ENCODE data around the gene USP35. TPM values are rescaled to one million over a fixed set of nuclear protein-coding genes. Genes with fewer than 3 reads are reported as not detected.

USP35 gene
- polyA plus RNA-seq, 3 donors: 4.2 to 6.3 (median 5.9) TPM

DNA sequence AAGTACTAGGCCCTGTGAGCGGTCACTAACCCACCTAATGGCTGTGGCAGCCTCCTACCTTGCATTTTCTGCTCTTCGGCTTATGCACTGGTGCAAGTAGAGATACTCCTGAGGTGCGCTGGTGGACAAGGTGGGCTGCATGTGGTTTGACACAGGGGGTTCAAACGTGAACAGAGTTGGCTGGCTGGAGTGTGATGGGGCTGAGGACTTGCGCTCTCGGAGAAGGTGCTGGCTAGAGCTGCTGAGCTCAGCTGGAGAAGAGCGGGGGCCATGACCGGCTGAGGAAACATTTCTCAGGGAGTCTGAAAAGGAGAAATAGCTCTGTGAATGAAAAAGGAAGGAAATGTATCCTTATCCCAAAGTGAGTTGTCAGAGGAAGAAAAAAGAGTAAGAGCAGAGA is 61.4 kb downstream of the USP35 start:
- DNase-seq (ENCODE audit: extremely low read depth in 1 of 11, low read depth in 9 of 11, low spot score in 4 of 11): no peak

DNA sequence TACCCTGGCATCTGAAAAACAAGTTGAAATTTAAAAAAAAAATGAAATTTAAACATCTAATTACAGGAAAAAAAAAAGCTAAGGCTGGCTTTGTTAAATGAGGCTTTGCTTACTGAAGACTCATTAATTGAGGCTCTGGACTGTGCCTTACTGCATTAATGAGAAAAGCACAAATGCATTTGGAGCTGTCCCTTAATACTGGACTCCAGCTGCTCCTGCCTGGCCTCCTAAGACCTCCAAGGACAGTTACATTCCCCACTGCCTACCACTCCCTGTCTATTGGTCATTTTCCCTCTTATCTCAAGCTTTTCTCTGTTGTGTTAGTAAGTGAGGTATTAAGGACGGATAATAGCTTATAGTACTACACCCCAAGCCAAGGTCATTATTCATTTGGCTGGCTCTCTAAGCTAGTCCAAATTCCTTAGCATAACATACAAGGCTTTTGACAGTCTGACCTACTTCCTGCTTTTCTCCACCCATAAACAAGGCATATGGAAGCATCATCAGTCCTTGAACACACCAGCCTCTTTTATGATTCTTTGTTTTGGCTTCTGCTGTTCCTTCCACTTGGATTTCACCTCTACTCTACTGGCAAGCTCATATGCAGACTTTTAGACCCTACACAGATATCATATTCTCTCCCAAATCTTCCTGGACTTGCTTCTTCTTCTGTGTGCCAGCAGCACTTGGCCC is 62.5 kb downstream of the USP35 start:
- no peak for DNase-seq (ENCODE audit: extremely low read depth in 1 of 11, low read depth in 9 of 11, low spot score in 4 of 11)

DNA sequence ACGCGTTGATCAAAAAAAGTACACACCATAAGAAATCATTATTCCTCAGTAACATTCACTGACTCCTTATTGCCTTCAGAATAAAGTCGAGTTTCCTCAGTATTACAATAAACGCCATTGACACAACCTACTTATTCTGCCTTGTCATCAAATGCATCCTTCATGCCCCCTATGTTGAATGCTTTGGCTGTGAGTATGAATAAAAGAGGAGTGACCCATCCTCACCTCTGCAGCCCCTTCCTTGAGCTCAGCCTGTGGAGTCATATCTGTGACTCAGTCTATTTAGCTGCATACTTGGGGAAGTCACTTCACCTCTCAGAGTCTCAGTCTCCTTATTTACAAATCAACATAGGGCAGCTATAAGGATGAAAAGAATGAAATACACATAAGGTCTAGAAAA is 65.1 kb downstream of the USP35 start:
- no peak for DNase-seq (ENCODE audit: extremely low read depth in 1 of 11, low read depth in 9 of 11, low spot score in 4 of 11)

DNA sequence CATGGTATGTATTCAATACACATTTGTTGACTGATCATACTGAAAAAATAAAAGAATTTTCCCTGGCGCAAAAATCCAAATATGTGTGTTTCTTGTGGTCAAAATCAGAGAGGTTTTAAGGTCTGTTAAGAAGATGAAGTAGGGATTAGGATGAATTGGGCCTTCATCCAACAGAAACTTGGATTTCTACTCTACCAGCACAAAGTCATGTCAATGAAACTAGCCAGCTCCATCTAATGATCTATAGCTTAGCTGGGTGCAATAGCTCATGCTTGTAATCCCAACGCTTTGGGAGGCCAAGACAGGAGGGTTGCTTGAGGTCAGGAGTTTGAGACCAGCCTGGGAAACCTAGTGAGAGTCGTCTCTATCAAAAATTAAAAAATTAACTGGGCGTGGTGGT is 65.5 kb downstream of the USP35 start:
- DNase-seq (ENCODE audit: extremely low read depth in 1 of 11, low read depth in 9 of 11, low spot score in 4 of 11): no peak

DNA sequence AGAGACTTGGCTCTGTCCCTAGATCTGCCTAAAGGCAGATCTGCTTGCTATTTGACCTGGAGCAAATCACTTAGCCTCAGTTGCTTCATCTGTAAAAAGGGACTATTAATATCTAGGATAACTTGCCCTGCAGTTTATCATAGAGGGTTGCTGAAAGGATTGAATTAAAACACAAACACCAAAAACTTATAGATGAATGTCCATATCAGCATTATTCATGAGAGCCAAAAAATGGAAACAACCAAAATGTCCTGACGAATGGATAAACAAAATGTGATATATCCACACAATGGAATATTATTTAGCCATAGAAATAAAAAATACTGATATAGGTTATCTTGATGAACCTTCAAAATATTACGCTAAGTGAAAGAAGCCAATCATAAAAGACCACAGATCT is 67.2 kb downstream of the USP35 start:
- no peak for DNase-seq (ENCODE audit: extremely low read depth in 1 of 11, low read depth in 9 of 11, low spot score in 4 of 11)

DNA sequence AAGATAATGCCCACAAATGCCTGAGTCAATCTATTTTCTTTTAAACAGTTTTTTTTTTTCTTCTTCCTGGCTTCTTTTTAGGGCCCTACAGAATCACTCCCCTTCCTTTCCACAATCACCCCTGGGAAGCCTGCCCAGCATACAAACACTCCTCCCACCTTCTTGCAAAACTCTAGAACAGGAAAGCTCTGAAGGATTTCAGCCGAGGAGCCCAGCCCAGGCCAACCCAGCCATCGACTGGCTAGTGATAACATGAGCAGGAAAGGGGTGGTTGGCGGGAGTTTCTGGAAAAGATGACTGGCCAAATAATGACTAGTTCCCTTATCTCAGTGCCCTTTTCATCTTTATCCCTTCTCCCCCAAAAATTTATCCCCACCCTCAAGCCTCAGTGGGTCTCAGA is 68.2 kb downstream of the USP35 start:
- no peak for DNase-seq (ENCODE audit: extremely low read depth in 1 of 11, low read depth in 9 of 11, low spot score in 4 of 11)

DNA sequence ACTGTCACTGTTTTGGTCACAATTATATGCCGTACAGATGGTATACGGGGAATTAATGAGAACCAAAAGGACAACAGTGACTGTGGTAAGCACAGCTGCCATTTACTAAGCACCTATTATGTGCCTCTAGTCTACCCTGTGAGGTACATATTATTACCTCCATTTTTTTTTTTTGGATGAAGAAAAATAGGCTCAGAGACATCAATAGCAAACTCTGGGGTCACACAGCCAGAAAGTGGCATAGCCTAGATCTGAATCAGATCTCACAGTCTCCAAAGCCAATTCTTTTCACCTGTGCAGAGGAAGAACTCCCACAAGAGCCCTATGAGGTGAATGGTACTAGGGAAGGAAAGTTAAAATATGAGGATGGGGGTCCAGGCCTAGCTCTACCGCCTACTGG is 68.9 kb downstream of the USP35 start:
- DNase-seq (ENCODE audit: extremely low read depth in 1 of 11, low read depth in 9 of 11, low spot score in 4 of 11): no peak

DNA sequence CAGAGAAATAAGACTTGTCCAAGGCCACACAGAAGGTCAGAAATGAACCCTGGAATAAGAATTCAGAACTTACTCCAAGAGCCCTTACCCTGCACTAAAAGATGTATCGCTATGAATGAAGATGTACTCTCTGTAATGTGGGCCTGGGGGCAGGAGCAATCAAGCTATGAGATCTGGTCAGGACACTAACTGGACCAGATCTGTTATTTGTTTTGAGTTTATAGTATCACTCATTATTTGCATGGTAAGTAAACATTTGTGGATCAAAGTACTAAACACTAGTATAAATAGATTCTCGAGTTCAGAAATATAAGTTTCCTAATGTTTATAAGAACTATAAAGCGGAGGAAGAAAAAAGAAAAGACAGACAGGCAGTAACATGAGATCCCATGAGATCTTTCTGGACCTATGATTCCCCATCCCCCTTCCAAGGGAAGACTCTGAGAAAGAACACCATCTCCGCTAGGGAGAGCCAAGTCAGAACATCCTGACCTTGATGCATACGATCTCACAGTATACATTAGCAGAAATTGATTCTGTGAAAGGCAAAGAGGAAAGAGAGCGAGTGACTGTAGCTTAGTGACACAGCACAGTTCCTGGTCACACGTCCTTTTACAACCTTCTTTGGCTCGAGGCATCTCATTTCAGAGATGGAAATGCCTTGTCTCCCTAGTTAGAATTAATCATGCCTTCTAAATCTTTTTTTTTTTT is 71.2 kb downstream of the USP35 start:
- DNase-seq (ENCODE audit: extremely low read depth in 1 of 11, low read depth in 9 of 11, low spot score in 4 of 11): no peak

DNA sequence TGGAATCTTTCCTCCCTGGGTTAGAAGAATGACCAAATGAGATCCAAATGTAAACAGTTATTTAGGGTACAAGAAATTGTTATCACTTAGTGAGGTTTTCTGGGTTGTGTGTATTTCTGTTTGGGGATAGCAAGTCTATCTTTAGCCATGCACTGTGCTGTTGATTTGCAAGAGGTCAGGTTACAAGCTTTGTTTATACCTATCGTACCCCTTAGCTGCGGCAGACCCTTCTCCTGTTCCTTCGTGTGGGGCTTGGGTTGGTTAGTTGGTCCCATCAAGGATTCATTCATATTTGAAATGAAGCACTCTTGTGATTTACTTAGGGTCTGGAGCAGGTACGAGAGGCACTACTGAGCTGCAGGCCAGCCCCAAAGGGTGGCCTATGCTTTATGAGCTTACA is 72.6 kb downstream of the USP35 start:
- no peak for DNase-seq (ENCODE audit: extremely low read depth in 1 of 11, low read depth in 9 of 11, low spot score in 4 of 11)

DNA sequence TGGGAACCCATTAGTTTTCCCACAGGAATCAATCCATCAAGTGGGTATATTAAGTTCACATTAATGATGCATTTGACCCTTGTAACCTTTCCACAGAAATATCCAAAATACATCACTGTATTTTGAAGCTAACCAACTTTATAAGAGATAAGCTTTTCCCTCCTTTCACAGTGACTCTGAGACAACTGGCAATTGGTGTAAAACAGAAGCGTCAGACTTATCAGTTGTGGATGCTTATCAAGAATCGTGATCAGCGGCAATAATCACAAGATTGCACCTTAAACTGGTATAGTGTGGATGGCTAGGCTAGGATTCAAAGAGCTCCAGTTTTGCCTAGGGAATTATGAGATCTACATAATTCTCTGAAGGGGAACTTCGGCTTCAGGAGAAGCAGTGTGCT is 73.1 kb downstream of the USP35 start:
- no peak for DNase-seq (ENCODE audit: extremely low read depth in 1 of 11, low read depth in 9 of 11, low spot score in 4 of 11)

DNA sequence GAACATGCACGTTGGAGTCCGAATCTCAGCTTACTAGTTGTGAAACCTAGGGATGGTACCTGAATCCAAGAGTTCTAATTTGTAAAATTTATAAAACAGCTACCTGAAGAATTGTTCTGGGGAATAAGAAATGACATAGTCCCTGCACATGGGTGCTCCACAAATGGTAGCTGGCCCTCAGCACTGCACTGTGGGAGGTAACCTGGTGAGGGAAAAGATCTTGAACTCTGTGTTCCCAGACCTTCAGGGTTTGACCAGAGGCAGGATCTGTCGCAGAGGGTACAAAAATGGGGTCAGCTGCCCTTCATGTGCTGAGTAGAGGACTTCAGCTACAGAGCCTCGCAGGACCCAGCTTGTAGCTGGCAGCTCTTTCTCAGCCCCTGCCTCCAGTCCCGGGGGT is 73.5 kb downstream of the USP35 start:
- no peak for DNase-seq (ENCODE audit: extremely low read depth in 1 of 11, low read depth in 9 of 11, low spot score in 4 of 11)

DNA sequence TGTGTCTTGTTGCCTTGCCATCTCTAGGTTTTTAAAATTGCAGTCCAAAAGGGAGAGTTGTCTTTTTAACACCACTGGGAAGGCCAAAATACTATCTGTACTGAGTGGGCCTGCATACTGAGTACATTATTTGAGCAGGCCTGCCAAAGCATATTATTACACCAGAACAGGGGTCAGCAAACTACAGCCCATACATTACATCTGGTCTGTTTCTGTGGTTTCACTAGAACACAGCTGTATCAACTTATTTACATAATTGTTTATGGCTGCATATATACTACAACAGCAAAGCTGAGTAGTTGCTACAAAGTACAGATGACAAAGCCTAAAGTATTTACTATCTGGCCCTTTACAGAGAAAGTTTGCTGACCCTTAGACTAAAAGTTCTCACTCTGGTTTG is 74.0 kb downstream of the USP35 start:
- DNase-seq (ENCODE audit: extremely low read depth in 1 of 11, low read depth in 9 of 11, low spot score in 4 of 11): peak in 4 of 11 donors; percentile 31 to 71 (median 54)

Other genes starting within 250 kb of the USP35 start
- gene INTS4, start 194.3 kb upstream of the USP35 start, polyA plus RNA-seq (ENCODE audit: insufficient read length in 3 of 3): 10 to 100 TPM; 38.6 to 52.7 (median 43.0) TPM
- 10 to 100 TPM; 11.8 to 13.3 (median 13.0) TPM for gene KCTD14, start 165.6 kb upstream of the USP35 start, polyA plus RNA-seq (ENCODE audit: insufficient read length in 3 of 3)
- gene THRSP, start 125.1 kb upstream of the USP35 start, polyA plus RNA-seq (ENCODE audit: insufficient read length in 3 of 3): under 1 TPM; 0.16 to 0.33 (median 0.26) TPM
- gene NDUFC2, start 109.1 kb upstream of the USP35 start, polyA plus RNA-seq (ENCODE audit: insufficient read length in 3 of 3): 100 to 1,000 TPM; 126 to 159 (median 158) TPM
- 10 to 100 TPM; 55.5 to 68.1 (median 59.6) TPM for gene ALG8, start 49.3 kb upstream of the USP35 start, polyA plus RNA-seq (ENCODE audit: insufficient read length in 3 of 3)
- gene KCTD21, start 293 bp upstream of the USP35 start, polyA plus RNA-seq (ENCODE audit: insufficient read length in 3 of 3): 1 to 10 TPM; 7.1 to 9.5 (median 8.1) TPM
- gene GAB2, start 228.9 kb downstream of the USP35 start, polyA plus RNA-seq (ENCODE audit: insufficient read length in 3 of 3): 10 to 100 TPM; 16.3 to 18.9 (median 18.8) TPM

Data from renal cortex interstitium (tissue), 11 donors.